OCI-LY7 (cell line): ENCODE data around the gene NPHS2. TPM values are rescaled to one million over a fixed set of nuclear protein-coding genes. Genes with fewer than 3 reads are reported as not detected.

Experiments used
- BruUV-seq: library from RNA; stranded (reverse); fragments of 400-500 nt; replicated peaks from 2 replicates; lab custom pipeline; 2021; lab: Mats Ljungman, UMichigan
- CTCF ChIA-PET: fragments of 300-600 bp; sonication (Branson Sonifier 250); formaldehyde crosslinking; loops from one replicate; lab custom pipeline; 2022; ENCODE audit warnings: antibody characterized with exemption; ENCODE audit not compliant: unreplicated experiment; lab: Charles Lee
- POLR2A ChIA-PET: fragments of 300-600 bp; sonication (Branson Sonifier 250); formaldehyde crosslinking; loops from one replicate; lab custom pipeline; 2022; ENCODE audit warnings: antibody characterized with exemption; lab: Charles Lee
- DNase-seq: peaks from one replicate; pipeline ENCODE4 v3.0.0-alpha.2; 2015; ENCODE audit warnings: low spot score
- H2AFZ ChIP-seq: fragments of 200-600 bp; sonication (generic), shearing (Covaris generic); 2 replicates; pipeline ENCODE4 v1.6.1; 2014; ENCODE audit warnings: mild to moderate bottlenecking, antibody characterized with exemption, low read length, moderate library complexity
- H3K27ac ChIP-seq: fragments of 200-600 bp; sonication (generic); 2 replicates; pipeline ENCODE4 v1.5.1; 2014; ENCODE audit warnings: mixed run types, low read depth, mild to moderate bottlenecking, moderate library complexity, low read length, inconsistent platforms; ENCODE audit not compliant: poor library complexity, severe bottlenecking
- H3K36me3 ChIP-seq: fragments of 200-600 bp; sonication (generic); 2 replicates; pipeline ENCODE4 v1.6.1; 2014; ENCODE audit warnings: mild to moderate bottlenecking, antibody characterized with exemption, low read length, moderate library complexity, mixed read lengths; ENCODE audit not compliant: insufficient read depth
- H3K4me1 ChIP-seq: fragments of 200-600 bp; sonication (generic); 2 replicates; pipeline ENCODE4 v1.5.1; 2014; ENCODE audit warnings: mild to moderate bottlenecking, low read length; ENCODE audit not compliant: insufficient read depth, poor library complexity, severe bottlenecking
- H3K4me2 ChIP-seq: fragments of 200-600 bp; sonication (generic); 2 replicates; pipeline ENCODE4 v1.6.1; 2014; ENCODE audit warnings: mild to moderate bottlenecking, low read length
- H3K4me3 ChIP-seq: fragments of 200-600 bp; sonication (generic); 2 replicates; pipeline ENCODE4 v1.5.1; 2014; ENCODE audit warnings: mild to moderate bottlenecking, low read depth, low read length; ENCODE audit not compliant: poor library complexity, severe bottlenecking
- H3K79me2 ChIP-seq: fragments of 200-600 bp; sonication (generic); 2 replicates; pipeline ENCODE4 v1.6.1; 2016; ENCODE audit warnings: low read depth, mild to moderate bottlenecking, low read length, moderate library complexity, mixed read lengths; ENCODE audit not compliant: insufficient read depth
- H3K9me2 ChIP-seq: fragments of 200-600 bp; sonication (generic); 2 replicates; pipeline ENCODE4 v1.6.1; 2016; ENCODE audit warnings: mild to moderate bottlenecking, low read length, mixed read lengths; ENCODE audit not compliant: insufficient read depth
- H3K9me3 ChIP-seq: fragments of 200-600 bp; sonication (generic); 2 replicates; pipeline ENCODE4 v1.6.1; 2014; ENCODE audit warnings: mild to moderate bottlenecking, mixed run types, low read length, mixed read lengths
- H4K20me1 ChIP-seq: fragments of 200-600 bp; sonication (generic); 2 replicates; pipeline ENCODE4 v1.6.1; 2014; ENCODE audit warnings: mild to moderate bottlenecking, antibody characterized with exemption, low read length, moderate library complexity, mixed read lengths; ENCODE audit not compliant: insufficient read depth
- CTCF ChIP-seq: fragments of 200-600 bp; sonication (generic); conservative IDR thresholded peaks from 2 replicates; pipeline ENCODE4 v1.5.1; 2014; ENCODE audit warnings: mild to moderate bottlenecking, antibody characterized with exemption, low read length, moderate library complexity, mixed read lengths
- EZH2phosphoT487 ChIP-seq: fragments of 200-600 bp; sonication (generic); IDR thresholded peaks from 2 replicates; pipeline ENCODE4 v1.6.1; 2018; ENCODE audit warnings: low read depth, borderline replicate concordance, mild to moderate bottlenecking, mixed run types, antibody characterized with exemption, low read length, moderate library complexity, mixed read lengths
- intact Hi-C: fragments of 100-400 bp; cut with micrococcal nuclease; formaldehyde crosslinking; loops from one replicate; pipeline ENCODE4 v1.10.0; 2022; ENCODE audit not compliant: unreplicated experiment
- total RNA-seq, 2 experiments: library from RNA; depleted of rRNA in 1 of 2; stranded (reverse); fragments of >200 nt in 1 of 2; shearing (Covaris generic) in 1 of 2; gene quantifications; 2 replicates each; pipeline ENCODE4 v1.2.3, GENCODE V29; 2014 to 2022

NPHS2 gene
- total RNA-seq, 2 experiments from 2014 or later = not detected

- POLR2A ChIA-PET = no interaction called here
- Histone ChIP-seq H3K4me2 (no peak overlapping the region), H3K79me2 (no peaks in the 10 kb centered on the region), H2AFZ (no peak overlapping the region), H3K9me2 (no peaks in the 10 kb centered on the region), H3K4me1 (no peaks in the 10 kb centered on the region), H3K36me3 (no peaks in the 10 kb centered on the region), H4K20me1 (no peaks in the 10 kb centered on the region), H3K27ac (no peak overlapping the region), H3K4me3 (no peak overlapping the region), H3K9me3 (no peaks in the 10 kb centered on the region)
- DNase-seq = no peak
- TF ChIP-seq CTCF = no peak
- no peak for TF ChIP-seq EZH2phosphoT487
- BruUV-seq = no TSS peak
- intact Hi-C loops = no loop called here
- CTCF ChIA-PET = no interaction called here
Observed at GRCh38 chr1:179589509-179589908, 13.8 kb upstream of the NPHS2 start.

- TF ChIP-seq EZH2phosphoT487 (no peak), CTCF (no peak)
- Histone ChIP-seq H2AFZ (no peak overlapping the region), H3K79me2 (no peaks in the 10 kb centered on the region), H4K20me1 (no peaks in the 10 kb centered on the region), H3K27ac (no peak overlapping the region), H3K4me1 (no peaks in the 10 kb centered on the region), H3K36me3 (no peaks in the 10 kb centered on the region), H3K4me3 (no peak overlapping the region), H3K9me2 (no peaks in the 10 kb centered on the region), H3K9me3 (no peaks in the 10 kb centered on the region), H3K4me2 (no peak overlapping the region)
- intact Hi-C loops = no loop called here
- no peak for DNase-seq
- ChIA-PET CTCF (no interaction called here), POLR2A (no interaction called here)
- no TSS peak for BruUV-seq
Observed at GRCh38 chr1:179588425-179589024, 12.8 kb upstream of the NPHS2 start.

- no peak overlapping the region for H2AFZ ChIP-seq
- intact Hi-C loops = no loop called here
- ChIA-PET CTCF (no interaction called here), POLR2A (no interaction called here)
- H4K20me1 ChIP-seq = no peaks in the 10 kb centered on the region
- no peaks in the 10 kb centered on the region for H3K36me3 ChIP-seq
- no peaks in the 10 kb centered on the region for H3K4me1 ChIP-seq
- H3K9me3 ChIP-seq = no peaks in the 10 kb centered on the region
- no peak overlapping the region for H3K4me3 ChIP-seq
- no peak overlapping the region for H3K4me2 ChIP-seq
- H3K79me2 ChIP-seq = no peaks in the 10 kb centered on the region
- BruUV-seq = no TSS peak
- no peaks in the 10 kb centered on the region for H3K9me2 ChIP-seq
- DNase-seq = no peak
- no peak overlapping the region for H3K27ac ChIP-seq
- TF ChIP-seq CTCF (no peak), EZH2phosphoT487 (no peak)
Observed at GRCh38 chr1:179587336-179587735, 11.6 kb upstream of the NPHS2 start.
